ENCODE measurements around the gene MICALL1. TPM values are rescaled to one million over a fixed set of nuclear protein-coding genes. Genes with fewer than 3 reads are reported as not detected.

Gene MICALL1
- total and polyA plus RNA-seq, 2 donors from 2014 or later, result 9.6 to 30.9 TPM

- no peak for TF ChIP-seq CTCF (IDR thresholded peaks at IDR 0.05; ENCODE audit: borderline replicate concordance, extremely low read depth, insufficient read depth)
- Histone ChIP-seq H3K4me1 (ENCODE audit: control insufficient read depth in 2 of 3, insufficient read depth in 2 of 3, low read depth in 1 of 3, low read length in 3 of 3) (no peaks in the 10 kb centered on the region), H3K4me3 (ENCODE audit: low read length in 3 of 3) (no peak overlapping the region), H3K9me3 (ENCODE audit: control insufficient read depth in 2 of 3, insufficient read depth in 1 of 3, low read length in 3 of 3) (no peaks in the 10 kb centered on the region), H3K27ac (ENCODE audit: low read depth in 2 of 2, low read length in 2 of 2) (no peak overlapping the region), H3K36me3 (ENCODE audit: control insufficient read depth in 2 of 3, insufficient read depth in 3 of 3, low read length in 3 of 3) (peaks cover 3 to 9% (median 8%) of the 10 kb centered on the region in 3 donors), H3K9ac (ENCODE audit: low read length in 3 of 3) (no peak overlapping the region), H3K27me3 (ENCODE audit: control insufficient read depth, insufficient read depth, low read length) (no peaks in the 10 kb centered on the region)
- intact Hi-C loops (cut with DNase I), result no loop called here
- DNase-seq, result no peak
- no peak for FAIRE-seq
These were observed 21.5 kb downstream of the MICALL1 start for GRCh38 chr22:37927637-37927936.

GRCh38 chr22:37929390-37929789 is 23.3 kb downstream of the MICALL1 start:
- H3K36me3 ChIP-seq (ENCODE audit: control insufficient read depth in 2 of 3, insufficient read depth in 3 of 3, low read length in 3 of 3), result peaks cover 3 to 12% (median 8%) of the 10 kb centered on the region in 3 donors
- TF ChIP-seq CTCF (IDR thresholded peaks at IDR 0.05; ENCODE audit: borderline replicate concordance, extremely low read depth, insufficient read depth), result no peak
- H3K27me3 ChIP-seq (ENCODE audit: control insufficient read depth, insufficient read depth, low read length), result no peaks in the 10 kb centered on the region
- intact Hi-C loops (cut with DNase I), result no loop called here
- no peak overlapping the region for H3K27ac ChIP-seq (ENCODE audit: low read depth in 2 of 2, low read length in 2 of 2)
- peaks cover 0 to 12% (median 12%) of the 10 kb centered on the region in 3 donors for H3K4me1 ChIP-seq (ENCODE audit: control insufficient read depth in 2 of 3, insufficient read depth in 2 of 3, low read depth in 1 of 3, low read length in 3 of 3)
- DNase-seq (no peak), FAIRE-seq (no peak)
- H3K9ac ChIP-seq (ENCODE audit: low read length in 3 of 3), result no peak overlapping the region
- no peaks in the 10 kb centered on the region for H3K9me3 ChIP-seq (ENCODE audit: control insufficient read depth in 2 of 3, insufficient read depth in 1 of 3, low read length in 3 of 3)
- H3K4me3 ChIP-seq (ENCODE audit: low read length in 3 of 3), result no peak overlapping the region

- FAIRE-seq, result no peak
- TF ChIP-seq CTCF (IDR thresholded peaks at IDR 0.05; ENCODE audit: borderline replicate concordance, extremely low read depth, insufficient read depth), result peak; percentile 20
These were observed 24.3 kb downstream of the MICALL1 start for GRCh38 chr22:37930270-37930951.

More at GRCh38 chr22:37930270-37930951, 24.3 kb downstream of the MICALL1 start:
- intact Hi-C loops (cut with DNase I), result no loop called here
- H3K27me3 ChIP-seq (ENCODE audit: control insufficient read depth, insufficient read depth, low read length), result no peaks in the 10 kb centered on the region
- DNase-seq, result peak in 1 of 5 donors; percentile 59
- peaks cover 0 to 12% (median 12%) of the 10 kb centered on the region in 3 donors for H3K4me1 ChIP-seq (ENCODE audit: control insufficient read depth in 2 of 3, insufficient read depth in 2 of 3, low read depth in 1 of 3, low read length in 3 of 3)
- no peaks in the 10 kb centered on the region for H3K9me3 ChIP-seq (ENCODE audit: control insufficient read depth in 2 of 3, insufficient read depth in 1 of 3, low read length in 3 of 3)
- peaks cover 3 to 12% (median 8%) of the 10 kb centered on the region in 3 donors for H3K36me3 ChIP-seq (ENCODE audit: control insufficient read depth in 2 of 3, insufficient read depth in 3 of 3, low read length in 3 of 3)
- no peak overlapping the region for H3K4me3 ChIP-seq (ENCODE audit: low read length in 3 of 3)
- no peak overlapping the region for H3K27ac ChIP-seq (ENCODE audit: low read depth in 2 of 2, low read length in 2 of 2)
- no peak overlapping the region for H3K9ac ChIP-seq (ENCODE audit: low read length in 3 of 3)

Data from kidney (tissue), 14 donors.